HepG2 (cell line): ENCODE data around the gene VWA3B.

ENCODE experiments used
- ATF7 ChIP-seq, 2 experiments: fragments of 450-650 bp in 1 of 2; sonication (generic) in 1 of 2; formaldehyde crosslinking in 1 of 2; IDR thresholded peaks; 2 replicates each; pipeline versions ENCODE4 v1.4.0 to v1.6.1; 2016 to 2020; ENCODE audit warnings: antibody characterized with exemption in 1 of 2, mild to moderate bottlenecking in 1 of 2, missing genetic modification reagents in 1 of 2
- PPARG ChIP-seq: conservative IDR thresholded peaks from 2 replicates; pipeline ENCODE4 v1.6.1; 2016; ENCODE audit warnings: missing biosample characterization, missing genetic modification reagents
- SMC3 ChIP-seq: IDR thresholded peaks from 2 replicates; pipeline ENCODE4 v1.6.1; 2011; ENCODE audit warnings: low read length, improper control_type of control experiment
- ZBTB20 ChIP-seq: sonication (generic); formaldehyde crosslinking; IDR thresholded peaks from 2 replicates; pipeline ENCODE4 v1.8.1; 2023; ENCODE audit warnings: missing genetic modification reagents, low read depth, mild to moderate bottlenecking, borderline replicate concordance

DNA sequence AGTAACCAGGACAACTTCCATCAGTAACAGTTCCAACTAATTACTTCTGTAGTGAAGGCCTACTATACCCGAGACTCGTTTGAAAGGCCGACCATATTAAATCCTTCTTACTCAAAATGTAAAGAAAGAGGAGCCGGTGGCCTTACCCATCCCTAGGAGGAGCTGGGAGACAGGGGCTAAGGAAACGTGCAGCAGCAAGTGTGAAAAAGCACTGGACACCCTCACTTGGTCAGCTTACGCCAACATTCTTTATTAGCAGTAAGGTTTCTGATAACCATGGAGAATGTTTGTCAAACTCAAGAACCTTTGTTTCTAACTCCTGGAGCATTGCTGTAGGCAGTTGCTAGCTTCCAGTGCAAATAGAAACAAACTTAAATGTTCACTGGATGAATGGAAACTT, 26.7 kb upstream of the VWA3B start:
- no peak for TF ChIP-seq ATF7 (IDR thresholded peaks at IDR 0.05)
- TF ChIP-seq ATF7 (CRISPR knock-in tag; IDR thresholded peaks at IDR 0.05): no peak
- TF ChIP-seq ZBTB20 (CRISPR knock-in tag): no peak
- no peak for TF ChIP-seq SMC3
- no peak for TF ChIP-seq PPARG
